ENCODE results near the gene KCNG4. TPM values are rescaled to one million over a fixed set of nuclear protein-coding genes. Genes with fewer than 3 reads are reported as not detected.
"Not testable (repeated sequence)": the region's sequence is repeated elsewhere in the genome, so short reads cannot be mapped to it uniquely, and the experiment has no call there.

KCNG4 gene
- total RNA-seq, 1 experiment from 2014 or later = not detected

DNA sequence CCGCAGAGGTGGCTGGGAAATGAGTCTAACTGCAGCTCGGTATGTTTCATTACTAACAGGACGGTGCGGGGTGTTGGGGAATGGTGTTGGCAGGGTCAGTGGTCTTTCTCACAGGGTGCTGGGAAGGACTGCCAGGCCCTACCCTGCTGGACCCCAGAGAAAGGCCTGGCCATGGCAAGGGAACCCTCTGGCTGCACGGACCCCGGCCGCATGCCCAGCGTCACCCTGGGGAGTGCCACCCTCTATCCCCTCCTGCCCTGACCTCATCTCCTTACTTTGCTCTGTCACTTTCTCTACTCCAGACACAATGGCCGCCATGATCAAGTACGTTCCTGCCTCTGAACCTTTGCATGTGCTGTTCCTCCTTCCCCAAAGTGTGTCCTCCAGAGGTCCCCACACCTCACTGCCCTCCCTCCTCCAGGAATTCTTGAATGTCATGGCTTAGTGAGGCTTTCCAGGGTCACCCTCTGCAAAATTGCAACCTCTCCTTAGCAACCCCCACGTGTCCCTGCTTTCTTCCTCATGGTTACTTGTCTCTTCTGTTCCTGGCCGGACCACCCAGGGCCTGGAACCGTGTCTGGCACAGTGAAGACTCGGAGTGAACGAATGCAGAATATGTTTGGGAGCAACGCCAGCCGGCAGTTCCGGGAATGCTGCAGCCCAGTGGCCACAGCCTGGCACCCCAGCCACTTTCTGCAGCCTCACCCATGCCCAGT lies 33.7 kb downstream of the KCNG4 start:
- H3K4me2 ChIP-seq (ENCODE audit: low read depth, low read length, poor library complexity, severe bottlenecking) = no peak overlapping the region
- no peaks in the 10 kb centered on the region for H3K4me1 ChIP-seq (ENCODE audit: low read length)
- no peaks in the 10 kb centered on the region for H3K36me3 ChIP-seq (ENCODE audit: insufficient read depth, low read length)
- no peak overlapping the region for H3K4me3 ChIP-seq (ENCODE audit: low read length)
- no peaks in the 10 kb centered on the region for H3K27me3 ChIP-seq (ENCODE audit: low read length)
- H3K27ac ChIP-seq (ENCODE audit: low read length) = no peak overlapping the region
- no peaks in the 10 kb centered on the region for H3K9me2 ChIP-seq (replicated peaks; ENCODE audit: insufficient read depth, low read length)
- no peak overlapping the region for H3K9ac ChIP-seq (ENCODE audit: low read length)
- DNase-seq = no peak
- no peak overlapping the region for H2AFZ ChIP-seq (ENCODE audit: low read length)
- no peaks in the 10 kb centered on the region for H3K79me2 ChIP-seq (ENCODE audit: low read length)
- no peaks in the 10 kb centered on the region for H4K20me1 ChIP-seq (ENCODE audit: insufficient read depth, low read depth, low read length)
- no peaks in the 10 kb centered on the region for H3K9me3 ChIP-seq (ENCODE audit: low read length)

DNA sequence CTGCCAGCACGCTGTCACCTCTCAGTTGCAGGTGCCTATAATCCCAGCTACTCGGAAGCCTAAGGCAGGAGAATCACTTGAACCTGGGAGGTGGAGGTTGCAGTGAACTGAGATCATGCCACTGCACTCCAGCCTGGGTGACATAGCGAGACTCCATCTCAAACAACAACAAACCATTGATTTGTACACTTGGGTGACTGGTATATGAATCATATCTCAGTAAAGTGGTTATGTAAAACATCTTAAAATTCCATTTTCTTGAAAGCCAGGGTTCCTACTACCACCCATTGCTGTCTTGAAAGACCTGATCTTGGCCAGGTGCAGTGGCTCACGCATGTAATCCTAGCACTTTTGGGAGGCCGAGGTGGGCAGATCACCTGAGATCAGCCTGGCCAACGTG lies 34.7 kb downstream of the KCNG4 start:
- not testable (repeated sequence) for H2AFZ ChIP-seq (ENCODE audit: low read length); H3K36me3 ChIP-seq (ENCODE audit: insufficient read depth, low read length); H3K27ac ChIP-seq (ENCODE audit: low read length); H3K4me1 ChIP-seq (ENCODE audit: low read length); DNase-seq; H3K9me2 ChIP-seq (replicated peaks; ENCODE audit: insufficient read depth, low read length); H3K4me3 ChIP-seq (ENCODE audit: low read length); H3K9me3 ChIP-seq (ENCODE audit: low read length); H3K4me2 ChIP-seq (ENCODE audit: low read depth, low read length, poor library complexity, severe bottlenecking); H3K79me2 ChIP-seq (ENCODE audit: low read length); H4K20me1 ChIP-seq (ENCODE audit: insufficient read depth, low read depth, low read length); H3K9ac ChIP-seq (ENCODE audit: low read length); H3K27me3 ChIP-seq (ENCODE audit: low read length)

- not testable (repeated sequence) for DNase-seq; H3K36me3 ChIP-seq (ENCODE audit: insufficient read depth, low read length); H3K4me2 ChIP-seq (ENCODE audit: low read depth, low read length, poor library complexity, severe bottlenecking); H3K4me3 ChIP-seq (ENCODE audit: low read length); H3K79me2 ChIP-seq (ENCODE audit: low read length); H4K20me1 ChIP-seq (ENCODE audit: insufficient read depth, low read depth, low read length); H2AFZ ChIP-seq (ENCODE audit: low read length); H3K27me3 ChIP-seq (ENCODE audit: low read length); H3K4me1 ChIP-seq (ENCODE audit: low read length); H3K27ac ChIP-seq (ENCODE audit: low read length); H3K9ac ChIP-seq (ENCODE audit: low read length); H3K9me2 ChIP-seq (replicated peaks; ENCODE audit: insufficient read depth, low read length); H3K9me3 ChIP-seq (ENCODE audit: low read length)
These were observed 35.3 kb downstream of the KCNG4 start for GRCh38 chr16:84204551-84204950.

DNA sequence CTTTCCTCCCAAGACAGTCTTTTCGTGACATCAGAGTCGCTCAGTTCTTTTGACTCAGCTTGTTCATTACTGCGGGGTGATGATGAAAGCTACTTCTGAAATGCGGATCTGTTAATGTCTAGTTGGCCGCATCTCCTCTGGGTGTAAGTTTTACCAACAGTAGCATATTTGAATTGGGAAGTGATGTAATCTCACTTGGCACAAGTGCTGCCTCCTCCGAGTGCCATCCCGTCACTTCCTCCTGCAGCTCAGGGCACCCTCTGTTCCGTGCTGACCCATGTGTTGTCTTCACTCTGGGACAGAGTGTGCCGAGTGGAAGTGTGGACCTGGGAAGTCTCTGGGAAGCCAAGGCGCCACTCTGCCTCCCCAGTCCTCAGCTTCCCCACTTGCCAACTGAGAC lies 40.0 kb downstream of the KCNG4 start:
- H2AFZ ChIP-seq (ENCODE audit: low read length) = no peak overlapping the region
- no peaks in the 10 kb centered on the region for H3K36me3 ChIP-seq (ENCODE audit: insufficient read depth, low read length)
- no peak overlapping the region for H3K4me2 ChIP-seq (ENCODE audit: low read depth, low read length, poor library complexity, severe bottlenecking)
- no peaks in the 10 kb centered on the region for H3K4me1 ChIP-seq (ENCODE audit: low read length)
- no peaks in the 10 kb centered on the region for H3K79me2 ChIP-seq (ENCODE audit: low read length)
- no peaks in the 10 kb centered on the region for H3K27me3 ChIP-seq (ENCODE audit: low read length)
- no peak overlapping the region for H3K4me3 ChIP-seq (ENCODE audit: low read length)
- no peak overlapping the region for H3K27ac ChIP-seq (ENCODE audit: low read length)
- no peak for DNase-seq
- no peaks in the 10 kb centered on the region for H3K9me2 ChIP-seq (replicated peaks; ENCODE audit: insufficient read depth, low read length)
- H3K9ac ChIP-seq (ENCODE audit: low read length) = no peak overlapping the region
- no peaks in the 10 kb centered on the region for H4K20me1 ChIP-seq (ENCODE audit: insufficient read depth, low read depth, low read length)
- H3K9me3 ChIP-seq (ENCODE audit: low read length) = no peaks in the 10 kb centered on the region

- Histone ChIP-seq H2AFZ (ENCODE audit: low read length) (no peak overlapping the region), H3K9me3 (ENCODE audit: low read length) (no peaks in the 10 kb centered on the region), H3K79me2 (ENCODE audit: low read length) (no peaks in the 10 kb centered on the region), H3K9me2 (replicated peaks; ENCODE audit: insufficient read depth, low read length) (no peaks in the 10 kb centered on the region), H3K9ac (ENCODE audit: low read length) (no peak overlapping the region), H4K20me1 (ENCODE audit: insufficient read depth, low read depth, low read length) (no peaks in the 10 kb centered on the region), H3K27ac (ENCODE audit: low read length) (no peak overlapping the region), H3K4me3 (ENCODE audit: low read length) (no peak overlapping the region), H3K27me3 (ENCODE audit: low read length) (no peaks in the 10 kb centered on the region), H3K36me3 (ENCODE audit: insufficient read depth, low read length) (no peaks in the 10 kb centered on the region), H3K4me1 (ENCODE audit: low read length) (peaks cover 4% of the 10 kb centered on the region), H3K4me2 (ENCODE audit: low read depth, low read length, poor library complexity, severe bottlenecking) (no peak overlapping the region)
- DNase-seq = no peak
These were observed 40.7 kb downstream of the KCNG4 start for GRCh38 chr16:84199097-84199496.

GRCh38 chr16:84198401-84198800 lies 41.4 kb downstream of the KCNG4 start:
- Histone ChIP-seq H3K79me2 (ENCODE audit: low read length) (no peaks in the 10 kb centered on the region), H3K36me3 (ENCODE audit: insufficient read depth, low read length) (no peaks in the 10 kb centered on the region), H2AFZ (ENCODE audit: low read length) (no peak overlapping the region), H3K27me3 (ENCODE audit: low read length) (no peaks in the 10 kb centered on the region), H3K27ac (ENCODE audit: low read length) (no peak overlapping the region), H3K9me3 (ENCODE audit: low read length) (no peaks in the 10 kb centered on the region), H3K4me1 (ENCODE audit: low read length) (peaks cover 4% of the 10 kb centered on the region), H3K9ac (ENCODE audit: low read length) (no peak overlapping the region), H3K9me2 (replicated peaks; ENCODE audit: insufficient read depth, low read length) (no peaks in the 10 kb centered on the region), H4K20me1 (ENCODE audit: insufficient read depth, low read depth, low read length) (no peaks in the 10 kb centered on the region), H3K4me3 (ENCODE audit: low read length) (no peak overlapping the region), H3K4me2 (ENCODE audit: low read depth, low read length, poor library complexity, severe bottlenecking) (no peak overlapping the region)
- DNase-seq = no peak

DNA sequence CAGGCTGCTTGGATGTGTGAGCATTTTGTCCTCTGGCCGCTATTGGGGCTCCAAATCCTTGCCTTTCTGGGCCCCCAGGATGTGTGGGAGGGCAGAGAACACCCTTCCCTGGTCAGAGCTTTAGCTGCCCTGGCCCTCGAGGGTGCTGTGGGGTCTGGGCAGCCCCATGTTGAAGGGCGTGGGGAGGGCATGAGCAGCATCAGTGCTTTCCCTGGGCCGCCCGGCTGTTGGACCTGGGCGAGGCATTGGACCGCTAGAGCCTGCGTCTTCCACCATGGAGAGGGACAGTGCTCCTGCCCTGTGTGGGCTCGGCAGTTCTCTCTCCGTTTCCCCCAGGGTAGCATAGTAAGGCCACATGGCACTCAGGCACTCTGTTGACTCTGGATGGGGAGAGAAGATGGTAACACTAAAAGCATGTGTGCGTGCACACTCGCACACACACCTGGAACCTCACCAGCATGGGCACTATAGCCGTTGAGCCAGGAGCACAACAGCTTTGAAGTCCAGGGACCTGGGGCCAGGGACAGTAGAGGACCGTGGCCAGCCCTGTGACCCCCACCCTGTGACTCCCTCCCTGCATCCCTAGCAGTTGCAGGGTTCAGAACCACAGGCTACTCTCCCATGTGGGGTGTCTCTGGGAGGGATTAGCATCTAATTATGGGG lies 42.2 kb downstream of the KCNG4 start:
- Histone ChIP-seq H3K9me3 (ENCODE audit: low read length) (no peaks in the 10 kb centered on the region), H3K9ac (ENCODE audit: low read length) (no peak overlapping the region), H3K4me3 (ENCODE audit: low read length) (no peak overlapping the region), H3K79me2 (ENCODE audit: low read length) (no peaks in the 10 kb centered on the region), H3K36me3 (ENCODE audit: insufficient read depth, low read length) (no peaks in the 10 kb centered on the region), H4K20me1 (ENCODE audit: insufficient read depth, low read depth, low read length) (no peaks in the 10 kb centered on the region), H3K4me1 (ENCODE audit: low read length) (peaks cover 4% of the 10 kb centered on the region), H2AFZ (ENCODE audit: low read length) (no peak overlapping the region), H3K4me2 (ENCODE audit: low read depth, low read length, poor library complexity, severe bottlenecking) (no peak overlapping the region), H3K9me2 (replicated peaks; ENCODE audit: insufficient read depth, low read length) (no peaks in the 10 kb centered on the region), H3K27me3 (ENCODE audit: low read length) (no peaks in the 10 kb centered on the region), H3K27ac (ENCODE audit: low read length) (no peak overlapping the region)
- no peak for DNase-seq

- Histone ChIP-seq H3K27me3 (ENCODE audit: low read length) (no peaks in the 10 kb centered on the region), H3K9me2 (replicated peaks; ENCODE audit: insufficient read depth, low read length) (no peaks in the 10 kb centered on the region), H3K27ac (ENCODE audit: low read length) (no peak overlapping the region), H3K79me2 (ENCODE audit: low read length) (no peaks in the 10 kb centered on the region), H2AFZ (ENCODE audit: low read length) (no peak overlapping the region), H3K36me3 (ENCODE audit: insufficient read depth, low read length) (no peaks in the 10 kb centered on the region), H3K4me1 (ENCODE audit: low read length) (peaks cover 4% of the 10 kb centered on the region), H4K20me1 (ENCODE audit: insufficient read depth, low read depth, low read length) (no peaks in the 10 kb centered on the region), H3K4me2 (ENCODE audit: low read depth, low read length, poor library complexity, severe bottlenecking) (no peak overlapping the region), H3K4me3 (ENCODE audit: low read length) (no peak overlapping the region), H3K9ac (ENCODE audit: low read length) (no peak overlapping the region), H3K9me3 (ENCODE audit: low read length) (no peaks in the 10 kb centered on the region)
- DNase-seq = no peak
These were observed 43.0 kb downstream of the KCNG4 start for GRCh38 chr16:84196727-84197394.

Data from Karpas-422 (cell line).